ENCODE data around the gene FGF3.

FGF3 gene

GRCh38 chr11:69822676-69823494 is 3.7 kb upstream of the FGF3 start:
- H3K4me3 ChIP-seq (ENCODE audit: low read depth, low read length): no peak overlapping the region
- no peak for TF ChIP-seq CTCF (IDR thresholded peaks at IDR 0.05; ENCODE audit: low read depth, low read length)

- no peak for TF ChIP-seq CTCF (IDR thresholded peaks at IDR 0.05; ENCODE audit: low read depth, low read length)
- H3K4me3 ChIP-seq (ENCODE audit: low read depth, low read length): no peak overlapping the region
Observed at GRCh38 chr11:69821511-69822040, 2.4 kb upstream of the FGF3 start.

GRCh38 chr11:69820441-69820840 is 1.2 kb upstream of the FGF3 start:
- H3K4me3 ChIP-seq (ENCODE audit: low read depth, low read length): no peak overlapping the region
- no peak for TF ChIP-seq CTCF (IDR thresholded peaks at IDR 0.05; ENCODE audit: low read depth, low read length)

GRCh38 chr11:69819541-69820070 is 390 bp upstream of the FGF3 start:
- H3K4me3 ChIP-seq (ENCODE audit: low read depth, low read length): no peak overlapping the region
- TF ChIP-seq CTCF (IDR thresholded peaks at IDR 0.05; ENCODE audit: low read depth, low read length): no peak

- H3K4me3 ChIP-seq (ENCODE audit: low read depth, low read length): no peak overlapping the region
Observed at GRCh38 chr11:69818231-69818602, 999 bp downstream of the FGF3 start.

GRCh38 chr11:69817265-69818230 is 1.7 kb downstream of the FGF3 start:
- no peak for TF ChIP-seq CTCF (IDR thresholded peaks at IDR 0.05; ENCODE audit: low read depth, low read length)
- no peak overlapping the region for H3K4me3 ChIP-seq (ENCODE audit: low read depth, low read length)

More at GRCh38 chr11:69818231-69818602, 999 bp downstream of the FGF3 start:
- no peak for TF ChIP-seq CTCF (IDR thresholded peaks at IDR 0.05; ENCODE audit: low read depth, low read length)
